GM19193 (cell line): ENCODE results near the gene TREH.

Experiments
- POLR2A ChIP-seq: IDR thresholded peaks from 4 replicates; pipeline ENCODE4 v1.6.1; 2011; ENCODE audit not compliant: insufficient read depth, insufficient read length; ENCODE audit errors: extremely low read depth

The TREH gene

GRCh38 chr11:118615976-118616371 lies 63.5 kb downstream of the TREH start:
- TF ChIP-seq POLR2A, result no peak

GRCh38 chr11:118615282-118615975 lies 64.0 kb downstream of the TREH start:
- TF ChIP-seq POLR2A, result no peak

GRCh38 chr11:118614511-118614910 lies 64.9 kb downstream of the TREH start:
- no peak for TF ChIP-seq POLR2A

GRCh38 chr11:118612378-118612777 lies 67.1 kb downstream of the TREH start:
- TF ChIP-seq POLR2A, result no peak

- no peak for TF ChIP-seq POLR2A
Observed at GRCh38 chr11:118610773-118611432, 68.5 kb downstream of the TREH start.

GRCh38 chr11:118610225-118610772 lies 69.2 kb downstream of the TREH start:
- no peak for TF ChIP-seq POLR2A

GRCh38 chr11:118609380-118610224 lies 69.8 kb downstream of the TREH start:
- no peak for TF ChIP-seq POLR2A

GRCh38 chr11:118608360-118609227 lies 70.9 kb downstream of the TREH start:
- no peak for TF ChIP-seq POLR2A

GRCh38 chr11:118607401-118608359 lies 71.8 kb downstream of the TREH start, which contains the start of gene PHLDB1:
Gene PHLDB1, plus strand, starts transcription at chr11:118607615. Its CDS starts 6,222 bp downstream, at chr11:118613837.
- no peak for TF ChIP-seq POLR2A
